T-cell (primary cell): ENCODE results near the gene EEF1A2. TPM values are rescaled to one million over a fixed set of nuclear protein-coding genes. Genes with fewer than 3 reads are reported as not detected.

Source experiments
- ATAC-seq, 4 experiments: fragments of 200-7000 bp in 3 of 4; fragments of 150-1000 bp in 1 of 4; cut with Tn5 transposase; replicated peaks in 1 of 4; 1 replicate in 3 of 4; 2 replicates in 1 of 4; pipeline ENCODE4 v1.10.0; 2021; ENCODE audit warnings: moderate library complexity in 3 of 4, mild to moderate bottlenecking in 2 of 4, moderate number of reproducible peaks in 1 of 4
- CTCF ChIA-PET, 2 donors: fragments of 300-600 bp; sonication (Branson Sonifier 250); formaldehyde crosslinking; loops; one replicate each; lab custom pipeline; 2022; ENCODE audit warnings: antibody characterized with exemption in 2 of 2; lab: Charles Lee
- POLR2A ChIA-PET, 2 donors: fragments of 300-600 bp; sonication (Branson Sonifier 250); formaldehyde crosslinking; loops; one replicate each; lab custom pipeline; 2022; ENCODE audit warnings: antibody characterized with exemption in 2 of 2; lab: Charles Lee
- DNase-seq, 35 experiments: peaks; one replicate each; pipeline versions ENCODE4 v3.0.0 to v3.0.0-alpha.2; 2013 to 2023
- H3K27ac ChIP-seq: one replicate; pipeline ENCODE4 v1.5.1; 2013; ENCODE audit warnings: low read length
- H3K27me3 ChIP-seq, 2 experiments: replicated peaks in 1 of 2; 1 replicate in 1 of 2; 2 replicates in 1 of 2; pipeline versions ENCODE4 v1.6.1 to v1.7.0; 2013; ENCODE audit warnings: low read length in 1 of 2, mixed read lengths in 1 of 2; ENCODE audit not compliant: control insufficient read depth in 2 of 2, insufficient read depth in 2 of 2; ENCODE audit errors: extremely low read depth in 1 of 2
- H3K36me3 ChIP-seq, 2 donors: 1 replicate in 1 of 2; 2 replicates in 1 of 2; pipeline versions ENCODE4 v1.6.1 to v1.7.0; 2013; ENCODE audit warnings: low read length in 1 of 2; ENCODE audit not compliant: control insufficient read depth in 2 of 2, insufficient read depth in 1 of 2; ENCODE audit errors: extremely low read depth in 1 of 2
- H3K4me1 ChIP-seq, 2 experiments: 1 replicate in 1 of 2; 2 replicates in 1 of 2; pipeline versions ENCODE4 v1.6.1 to v1.7.0; 2013; ENCODE audit warnings: low read length in 2 of 2, mixed read lengths in 1 of 2; ENCODE audit not compliant: insufficient read depth in 2 of 2, control insufficient read depth in 1 of 2; ENCODE audit errors: extremely low read depth in 1 of 2
- H3K4me3 ChIP-seq, 2 donors: 1 replicate in 1 of 2; 2 replicates in 1 of 2; pipeline versions ENCODE4 v1.5.1 to v1.7.0; 2013; ENCODE audit warnings: mild to moderate bottlenecking in 2 of 2, low read length in 1 of 2, moderate library complexity in 1 of 2; ENCODE audit not compliant: control insufficient read depth in 1 of 2; ENCODE audit errors: extremely low read depth in 1 of 2
- H3K9me3 ChIP-seq: 2 replicates; pipeline ENCODE4 v1.7.0; 2013
- H3K27ac Mint-ChIP-seq, 2 donors: one replicate each; pipeline ENCODE4 v1.8.0; 2020 to 2021; ENCODE audit warnings: mild to moderate bottlenecking in 2 of 2, mixed read lengths in 2 of 2
- H3K27me3 Mint-ChIP-seq, 2 donors: one replicate each; pipeline ENCODE4 v1.8.0; 2021 to 2022; ENCODE audit warnings: mixed read lengths in 2 of 2
- H3K36me3 Mint-ChIP-seq: one replicate; pipeline ENCODE4 v1.8.0; 2021; ENCODE audit warnings: mixed read lengths
- H3K4me1 Mint-ChIP-seq, 3 donors: one replicate each; pipeline ENCODE4 v1.8.0; 2020 to 2022; ENCODE audit warnings: mixed read lengths in 3 of 3, mild to moderate bottlenecking in 1 of 3
- H3K4me3 Mint-ChIP-seq, 3 donors: one replicate each; pipeline ENCODE4 v1.8.0; 2020 to 2022; ENCODE audit warnings: mild to moderate bottlenecking in 3 of 3, mixed read lengths in 3 of 3, moderate library complexity in 3 of 3
- H3K9me3 Mint-ChIP-seq, 3 donors: one replicate each; pipeline ENCODE4 v1.8.0; 2020 to 2022; ENCODE audit warnings: mixed read lengths in 3 of 3
- WGBS: methylation state at CpG from one replicate; pipeline ENCODE4 v1.1.5; 2013; ENCODE audit warnings: missing lambda C conversion rate; ENCODE audit not compliant: insufficient coverage; 5-methylcytosine and 5-hydroxymethylcytosine counted together
- total RNA-seq, 35 experiments: library from RNA in 6 of 35; stranded (reverse) in 6 of 35; fragments of 120-200 nt in 1 of 35; gene quantifications; one replicate each; pipeline versions ENCODE4 v1.2.1 to v1.2.4 and lab custom pipeline; 2013 to 2026

The EEF1A2 gene
- total RNA-seq, 5 donors from 2014 or later (not counting 1 experiment from before 2014, with no cell fraction given), result 0.50 to 3.1 (median 1.1) TPM

DNA sequence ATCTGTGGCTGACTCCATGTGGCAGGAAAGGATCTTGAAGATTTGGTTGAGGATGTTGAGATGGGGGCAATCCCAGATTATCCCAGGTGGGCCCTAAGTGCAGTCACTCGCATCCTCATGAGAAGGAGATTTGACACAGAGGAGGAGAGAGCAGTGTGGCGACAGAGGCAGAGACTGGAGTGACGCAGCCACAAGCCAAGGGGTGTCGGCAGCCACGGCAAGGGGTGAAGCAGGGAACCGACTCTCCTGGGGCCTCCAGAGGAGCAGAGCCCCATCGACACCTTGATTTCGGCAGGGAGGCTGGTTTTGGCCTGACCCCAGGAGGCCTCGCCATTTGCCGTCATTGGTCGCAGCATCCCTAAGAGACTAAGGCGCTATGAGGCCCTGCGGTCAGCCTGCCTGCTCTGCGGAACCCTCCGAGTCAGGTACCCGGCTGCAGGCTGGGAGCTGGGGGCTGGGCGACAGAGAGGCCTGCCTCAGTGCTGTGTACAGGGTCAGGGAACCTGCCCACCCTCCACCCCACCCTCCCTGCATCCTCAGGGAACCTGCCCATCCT, 12.5 kb downstream of the EEF1A2 start:
- Histone ChIP-seq H3K27ac (no peak overlapping the region), H3K9me3 (no peaks in the 10 kb centered on the region), H3K27me3 (peaks cover 0 to 90% of the 10 kb centered on the region in 2 experiments), H3K4me1 (no peaks in the 10 kb centered on the region), H3K36me3 (no peaks in the 10 kb centered on the region), H3K4me3 (no peak overlapping the region)
- Mint-ChIP-seq H3K4me3 (no peak overlapping the region), H3K36me3 (no peaks in the 10 kb centered on the region), H3K9me3 (no peaks in the 10 kb centered on the region), H3K27me3 (peaks cover 17 to 50% of the 10 kb centered on the region in 2 donors), H3K4me1 (peaks cover 0 to 2% (median 0%) of the 10 kb centered on the region in 3 donors), H3K27ac (no peak overlapping the region)
- ATAC-seq (no peak), DNase-seq (no peak)
- ChIA-PET CTCF (no interaction called here), POLR2A (no interaction called here)
- WGBS, result 91% methylated on average over 17 of the region's 17 CpGs

DNA sequence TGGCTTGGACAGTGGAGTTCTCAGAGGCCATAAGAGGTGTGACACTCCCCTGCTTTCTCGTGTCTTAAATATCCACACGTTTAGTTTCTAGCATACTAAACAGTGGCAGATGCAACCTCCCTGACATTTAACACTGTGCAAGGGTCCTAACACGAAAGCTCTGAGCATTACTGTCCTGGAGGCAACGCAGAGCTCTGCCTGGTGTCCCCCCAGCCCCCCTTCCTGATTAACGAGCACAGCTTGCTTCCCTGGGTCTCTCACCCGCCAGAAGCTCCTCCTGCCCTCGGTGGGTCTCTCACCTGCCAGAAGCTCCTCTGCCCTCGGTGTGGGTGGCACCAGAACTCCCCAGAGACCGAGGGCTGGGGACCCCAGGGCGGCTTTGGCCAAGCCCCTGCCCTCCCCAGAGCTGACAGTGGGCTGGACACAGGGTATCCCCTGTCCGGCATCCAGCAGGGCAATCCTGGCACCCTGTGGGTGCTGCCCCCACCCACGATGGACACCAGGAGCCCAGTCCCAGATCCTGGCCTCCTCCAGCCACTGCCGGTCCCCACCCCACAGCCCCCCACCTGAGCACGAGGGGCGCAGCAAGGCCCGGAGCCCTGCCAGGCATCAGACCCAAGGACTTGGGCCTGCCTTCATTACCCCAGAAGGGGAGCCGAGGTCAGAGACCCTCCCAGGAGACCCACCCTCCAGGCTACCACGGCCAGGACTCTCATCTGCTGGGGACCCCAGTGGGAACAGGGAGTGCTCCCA, 14.1 kb downstream of the EEF1A2 start:
- POLR2A ChIA-PET, result no interaction called here
- Mint-ChIP-seq H3K27me3 (peaks cover 17 to 49% of the 10 kb centered on the region in 2 donors), H3K27ac (no peak overlapping the region), H3K36me3 (no peaks in the 10 kb centered on the region), H3K4me1 (peaks cover 0 to 2% (median 0%) of the 10 kb centered on the region in 3 donors), H3K4me3 (no peak overlapping the region), H3K9me3 (no peaks in the 10 kb centered on the region)
- Histone ChIP-seq H3K36me3 (no peaks in the 10 kb centered on the region), H3K27me3 (peaks cover 0 to 86% of the 10 kb centered on the region in 2 experiments), H3K9me3 (no peaks in the 10 kb centered on the region), H3K4me3 (no peak overlapping the region), H3K4me1 (no peaks in the 10 kb centered on the region), H3K27ac (no peak overlapping the region)
- 67% methylated on average over 16 of the region's 18 CpGs for WGBS
- DNase-seq (no peak), ATAC-seq (no peak)
- CTCF ChIA-PET, result no interaction called here

GRCh38 chr20:63484236-63484635, 14.6 kb downstream of the EEF1A2 start:
- H3K4me3 Mint-ChIP-seq, result no peak overlapping the region
- Histone ChIP-seq H3K4me1 (no peaks in the 10 kb centered on the region), H3K27ac (no peak overlapping the region), H3K9me3 (no peaks in the 10 kb centered on the region), H3K27me3 (peaks cover 0 to 86% of the 10 kb centered on the region in 2 experiments), H3K36me3 (no peaks in the 10 kb centered on the region), H3K4me3 (no peak overlapping the region)
- WGBS, result 41% methylated on average over 17 of the region's 17 CpGs
- no peak for ATAC-seq
- ChIA-PET POLR2A (no interaction called here), CTCF (no interaction called here)
- no peaks in the 10 kb centered on the region for H3K9me3 Mint-ChIP-seq
- H3K4me1 Mint-ChIP-seq, result peaks cover 0 to 2% (median 0%) of the 10 kb centered on the region in 3 donors
- no peak for DNase-seq
- no peaks in the 10 kb centered on the region for H3K36me3 Mint-ChIP-seq
- H3K27ac Mint-ChIP-seq, result no peak overlapping the region
- peaks cover 21 to 47% of the 10 kb centered on the region in 2 donors for H3K27me3 Mint-ChIP-seq

DNA sequence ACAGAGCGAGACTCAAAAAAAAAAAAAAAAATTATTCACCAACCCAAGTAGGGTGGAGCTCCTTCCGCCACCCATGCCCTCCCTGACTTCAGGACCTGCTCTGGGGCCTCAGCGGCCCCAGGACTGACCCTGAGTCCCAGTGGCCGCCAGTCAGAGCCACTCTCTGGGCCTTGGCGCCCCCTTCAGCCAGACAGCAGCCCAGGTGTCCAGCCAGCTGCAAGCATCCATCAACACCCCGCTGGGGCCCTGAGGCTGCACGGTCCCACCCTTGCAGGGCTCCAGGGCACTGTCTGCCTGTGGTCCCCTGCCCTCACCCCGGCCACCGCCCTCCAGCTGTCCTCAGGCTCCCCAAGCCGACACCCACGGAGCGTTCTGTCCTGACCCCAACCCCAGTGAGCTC, 15.0 kb downstream of the EEF1A2 start:
- 85% methylated on average over 10 of the region's 12 CpGs for WGBS
- no peak for ATAC-seq
- CTCF ChIA-PET, result no interaction called here

DNA sequence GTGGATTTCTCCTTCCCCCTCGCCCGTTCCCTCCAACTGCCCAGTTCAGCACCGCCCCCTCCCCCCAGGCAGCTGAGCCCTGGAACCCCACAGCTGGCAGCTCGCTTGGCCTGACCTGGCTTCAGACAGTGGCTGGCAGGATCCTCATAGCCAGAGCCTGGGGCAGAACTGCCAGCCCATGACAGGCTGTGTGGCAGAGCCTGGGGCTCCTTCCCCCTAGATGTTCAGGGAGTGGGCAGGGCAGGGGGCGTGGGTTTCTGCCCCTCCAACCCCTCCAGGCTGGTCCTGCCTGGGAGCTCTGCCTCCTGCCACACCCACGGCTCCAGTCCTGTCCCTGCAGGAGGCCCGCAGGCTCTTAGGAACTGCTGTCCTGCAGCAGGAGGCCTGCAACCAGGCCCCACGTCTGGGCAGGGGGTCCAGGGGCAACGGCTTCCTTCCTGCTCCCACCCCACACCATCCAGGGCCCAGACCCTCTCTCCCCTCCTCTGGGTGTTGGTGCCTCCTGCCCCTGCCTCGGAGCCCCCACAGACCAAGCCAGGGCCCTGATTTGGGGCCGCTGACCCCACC, 16.8 kb downstream of the EEF1A2 start:
- peaks cover 0 to 91% of the 10 kb centered on the region in 2 experiments for H3K27me3 ChIP-seq
- H3K27me3 Mint-ChIP-seq, result peaks cover 26 to 57% of the 10 kb centered on the region in 2 donors
- no peak overlapping the region for H3K4me3 ChIP-seq
- H3K27ac Mint-ChIP-seq, result no peak overlapping the region
- H3K4me1 ChIP-seq, result no peaks in the 10 kb centered on the region
- ChIA-PET POLR2A (no interaction called here), CTCF (no interaction called here)
- ATAC-seq (no peak), DNase-seq (no peak)
- H3K4me1 Mint-ChIP-seq, result peaks cover 0 to 2% (median 0%) of the 10 kb centered on the region in 3 donors
- no peaks in the 10 kb centered on the region for H3K36me3 ChIP-seq
- no peaks in the 10 kb centered on the region for H3K36me3 Mint-ChIP-seq
- no peaks in the 10 kb centered on the region for H3K9me3 Mint-ChIP-seq
- no peak overlapping the region for H3K27ac ChIP-seq
- H3K4me3 Mint-ChIP-seq, result no peak overlapping the region
- 54% methylated on average over 7 of the region's 11 CpGs for WGBS
- H3K9me3 ChIP-seq, result no peaks in the 10 kb centered on the region

More for the DNA sequence above, 15.0 kb downstream of the EEF1A2 start:
- Histone ChIP-seq H3K9me3 (no peaks in the 10 kb centered on the region), H3K27ac (no peak overlapping the region), H3K27me3 (peaks cover 0 to 86% of the 10 kb centered on the region in 2 experiments), H3K36me3 (no peaks in the 10 kb centered on the region), H3K4me1 (no peaks in the 10 kb centered on the region), H3K4me3 (no peak overlapping the region)
- H3K36me3 Mint-ChIP-seq, result no peaks in the 10 kb centered on the region
- H3K9me3 Mint-ChIP-seq, result no peaks in the 10 kb centered on the region
- no peak overlapping the region for H3K4me3 Mint-ChIP-seq
- POLR2A ChIA-PET, result no interaction called here
- H3K27me3 Mint-ChIP-seq, result peaks cover 21 to 48% of the 10 kb centered on the region in 2 donors
- H3K4me1 Mint-ChIP-seq, result peaks cover 0 to 2% (median 0%) of the 10 kb centered on the region in 3 donors
- DNase-seq, result no peak
- no peak overlapping the region for H3K27ac Mint-ChIP-seq

DNA sequence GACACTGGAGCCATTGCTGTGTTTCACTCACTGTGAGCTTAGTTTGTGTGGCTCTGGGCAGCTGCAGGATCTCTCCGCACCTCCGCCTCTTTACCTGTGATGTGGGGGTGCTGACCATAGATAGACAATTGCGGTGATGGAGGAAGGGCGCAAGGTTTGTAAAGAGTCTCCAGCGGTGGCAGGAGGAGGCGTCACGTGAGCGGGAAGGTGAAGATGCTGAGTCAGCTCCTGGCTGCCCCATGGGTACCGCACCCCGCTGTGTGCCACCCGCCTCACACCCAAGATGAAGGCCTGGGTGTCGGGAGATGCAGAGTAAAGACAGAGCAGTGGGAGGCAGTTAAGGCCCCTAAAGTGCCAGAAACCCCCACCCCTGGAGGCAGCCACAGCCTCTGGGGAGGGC, 17.4 kb downstream of the EEF1A2 start:
- 54% methylated on average over 8 of the region's 12 CpGs for WGBS
- ChIA-PET POLR2A (no interaction called here), CTCF (interaction anchor here in 1 of 2 donors (0.6 kb wide), 1 partner anchor 123 kb away, joined by 4 read pairs; no protein-coding TSS in a partner anchor)
- Mint-ChIP-seq H3K4me1 (peaks cover 0 to 2% (median 0%) of the 10 kb centered on the region in 3 donors), H3K27ac (peak overlapping the region in 1 of 2 donors; percentile 23), H3K9me3 (no peaks in the 10 kb centered on the region), H3K36me3 (no peaks in the 10 kb centered on the region), H3K4me3 (no peak overlapping the region), H3K27me3 (peaks cover 31 to 62% of the 10 kb centered on the region in 2 donors)
- peaks cover 0 to 91% of the 10 kb centered on the region in 2 experiments for H3K27me3 ChIP-seq
- H3K36me3 ChIP-seq, result no peaks in the 10 kb centered on the region
- H3K27ac ChIP-seq, result no peak overlapping the region
- no peak overlapping the region for H3K4me3 ChIP-seq
- no peaks in the 10 kb centered on the region for H3K9me3 ChIP-seq
- no peak for ATAC-seq
- DNase-seq, result no peak
- H3K4me1 ChIP-seq, result no peaks in the 10 kb centered on the region
